Stomach (tissue), 4 donors: Measurements from ENCODE around the gene PNPLA2.

Source experiments
- CTCF ChIP-seq, 7 experiments: fragments of 450-650 bp in 4 of 7; fragments of 200-600 bp in 3 of 7; sonication (generic) in 3 of 7; IDR thresholded peaks; one replicate each; pipeline ENCODE4 v1.5.1; 2016 to 2019; ENCODE audit warnings: antibody characterized with exemption in 7 of 7, control low read depth in 2 of 7, mild to moderate bottlenecking in 1 of 7
- EP300 ChIP-seq: sonication (generic); formaldehyde crosslinking; IDR thresholded peaks from one replicate; pipeline ENCODE4 v1.6.1; 2017; ENCODE audit warnings: antibody characterized with exemption
- POLR2A ChIP-seq, 4 donors: fragments of 450-650 bp; IDR thresholded peaks; one replicate each; pipeline ENCODE4 v1.6.1; 2016; ENCODE audit warnings: antibody characterized with exemption in 4 of 4, control low read depth in 2 of 4, mild to moderate bottlenecking in 1 of 4, moderate library complexity in 1 of 4
- POLR2AphosphoS5 ChIP-seq, 3 donors: sonication (generic); formaldehyde crosslinking; IDR thresholded peaks; one replicate each; pipeline ENCODE4 v1.6.1; 2016; ENCODE audit warnings: antibody characterized with exemption in 3 of 3

- no peak for TF ChIP-seq CTCF (IDR thresholded peaks at IDR 0.05)
- no peak for TF ChIP-seq POLR2A (IDR thresholded peaks at IDR 0.05)
- TF ChIP-seq EP300, result no peak
- no peak for TF ChIP-seq POLR2AphosphoS5 (IDR thresholded peaks at IDR 0.05)
These were observed 46.2 kb downstream of the PNPLA2 start for GRCh38 chr11:864898-865297.
